ENCODE data around the gene DNAJB6. TPM values are rescaled to one million over a fixed set of nuclear protein-coding genes. Genes with fewer than 3 reads are reported as not detected.

Gene DNAJB6
- total RNA-seq, 3 donors from 2014 or later: 71.2 to 165 (median 75.0) TPM

DNA sequence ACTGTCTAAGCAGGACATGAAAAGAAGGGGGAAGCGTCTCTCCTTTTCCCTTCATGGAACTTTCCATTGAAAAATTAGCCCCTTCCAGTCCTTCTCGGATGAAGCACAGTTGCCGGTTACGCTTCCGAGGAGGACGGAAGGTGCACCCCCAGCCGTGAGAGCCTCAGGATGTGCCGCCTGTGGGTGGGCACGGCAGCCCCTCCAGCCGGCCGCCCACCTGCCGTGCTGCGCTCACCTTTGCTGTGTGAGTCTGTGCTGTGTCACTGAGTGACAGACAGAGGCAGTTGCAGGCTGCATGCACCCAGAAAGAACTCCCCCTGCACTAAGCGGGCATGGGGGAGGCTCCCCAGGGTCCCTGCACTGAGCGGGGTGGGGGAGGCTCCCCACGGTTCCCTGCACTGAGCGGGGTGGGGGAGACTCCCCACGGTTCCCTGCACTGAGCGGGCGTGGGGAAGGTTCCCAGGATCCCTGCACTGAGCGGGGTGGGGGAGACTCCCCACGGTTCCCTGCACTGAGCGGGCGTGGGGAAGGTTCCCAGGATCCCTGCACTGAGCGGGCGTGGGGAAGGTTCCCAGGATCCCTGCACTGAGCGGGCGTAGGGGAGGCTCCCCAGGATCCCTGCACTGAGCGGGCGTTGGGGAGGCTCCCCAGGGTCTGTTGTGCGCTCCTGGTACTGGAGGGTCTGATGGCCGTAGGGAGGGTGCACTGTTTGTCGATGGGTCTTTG, 74.2 kb downstream of the DNAJB6 start:
- intact Hi-C loops (cut with DNase I, micrococcal nuclease): no loop called here
- TF ChIP-seq, protein P1, sequence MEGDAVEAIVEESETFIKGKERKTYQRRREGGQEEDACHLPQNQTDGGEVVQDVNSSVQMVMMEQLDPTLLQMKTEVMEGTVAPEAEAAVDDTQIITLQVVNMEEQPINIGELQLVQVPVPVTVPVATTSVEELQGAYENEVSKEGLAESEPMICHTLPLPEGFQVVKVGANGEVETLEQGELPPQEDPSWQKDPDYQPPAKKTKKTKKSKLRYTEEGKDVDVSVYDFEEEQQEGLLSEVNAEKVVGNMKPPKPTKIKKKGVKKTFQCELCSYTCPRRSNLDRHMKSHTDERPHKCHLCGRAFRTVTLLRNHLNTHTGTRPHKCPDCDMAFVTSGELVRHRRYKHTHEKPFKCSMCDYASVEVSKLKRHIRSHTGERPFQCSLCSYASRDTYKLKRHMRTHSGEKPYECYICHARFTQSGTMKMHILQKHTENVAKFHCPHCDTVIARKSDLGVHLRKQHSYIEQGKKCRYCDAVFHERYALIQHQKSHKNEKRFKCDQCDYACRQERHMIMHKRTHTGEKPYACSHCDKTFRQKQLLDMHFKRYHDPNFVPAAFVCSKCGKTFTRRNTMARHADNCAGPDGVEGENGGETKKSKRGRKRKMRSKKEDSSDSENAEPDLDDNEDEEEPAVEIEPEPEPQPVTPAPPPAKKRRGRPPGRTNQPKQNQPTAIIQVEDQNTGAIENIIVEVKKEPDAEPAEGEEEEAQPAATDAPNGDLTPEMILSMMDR (IDR thresholded peaks at IDR 0.05): no peak
- no peaks in the 10 kb centered on the region for H3K4me1 ChIP-seq (ENCODE audit: low read depth)

DNA sequence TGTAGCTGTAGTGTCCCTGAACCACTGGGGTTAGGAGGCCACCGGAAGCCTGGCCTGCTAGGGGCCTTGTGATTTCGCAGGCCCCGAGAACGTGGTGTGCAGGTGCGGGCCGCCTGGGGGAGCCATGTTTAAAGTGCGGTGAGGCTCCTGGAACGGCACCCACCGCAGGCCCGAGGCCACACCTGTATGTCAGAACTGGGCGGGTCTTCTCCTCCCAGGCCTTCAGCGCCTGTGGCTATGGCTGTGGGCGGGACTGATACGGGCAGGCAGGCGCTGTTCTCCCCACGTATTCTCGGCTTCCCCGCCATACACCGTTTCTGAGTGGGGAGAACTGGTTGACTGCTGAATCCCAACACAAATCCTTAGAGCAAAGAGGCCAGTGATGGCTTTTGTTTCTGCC, 74.8 kb downstream of the DNAJB6 start:
- TF ChIP-seq, protein P1 (IDR thresholded peaks at IDR 0.05): no peak
- DNase-seq: peak in 2 of 3 donors; percentile 25 to 60
- intact Hi-C loops (cut with DNase I, micrococcal nuclease): no loop called here
- H3K9me3 ChIP-seq: no peaks in the 10 kb centered on the region
- H3K4me3 ChIP-seq: no peak overlapping the region
- no peaks in the 10 kb centered on the region for H3K36me3 ChIP-seq (ENCODE audit: low read depth)
- H3K4me1 ChIP-seq (ENCODE audit: low read depth): no peaks in the 10 kb centered on the region
- ATAC-seq: peak; percentile 44

More for the DNA sequence above, 74.2 kb downstream of the DNAJB6 start:
- H3K9me3 ChIP-seq: no peaks in the 10 kb centered on the region
- peak in 1 of 3 donors; percentile 26 for DNase-seq
- no peak overlapping the region for H3K4me3 ChIP-seq
- H3K36me3 ChIP-seq (ENCODE audit: low read depth): no peaks in the 10 kb centered on the region
- no peak for ATAC-seq

- Histone ChIP-seq H3K9me3 (no peaks in the 10 kb centered on the region), H3K36me3 (ENCODE audit: low read depth) (no peaks in the 10 kb centered on the region), H3K4me3 (no peak overlapping the region), H3K4me1 (ENCODE audit: low read depth) (no peaks in the 10 kb centered on the region)
- ATAC-seq: no peak
- no peak for DNase-seq
- TF ChIP-seq, protein P1 (IDR thresholded peaks at IDR 0.05): no peak
- intact Hi-C loops (cut with DNase I, micrococcal nuclease): no loop called here
These were observed 75.2 kb downstream of the DNAJB6 start for GRCh38 chr7:157412021-157412443.

GRCh38 chr7:157412491-157413180, 75.8 kb downstream of the DNAJB6 start:
- TF ChIP-seq, protein P1 (IDR thresholded peaks at IDR 0.05): no peak
- no peaks in the 10 kb centered on the region for H3K36me3 ChIP-seq (ENCODE audit: low read depth)
- H3K9me3 ChIP-seq: no peaks in the 10 kb centered on the region
- no peaks in the 10 kb centered on the region for H3K4me1 ChIP-seq (ENCODE audit: low read depth)
- DNase-seq (peak in 1 of 3 donors; percentile 3), ATAC-seq (no peak)
- no peak overlapping the region for H3K4me3 ChIP-seq
- intact Hi-C loops (cut with DNase I, micrococcal nuclease): no loop called here

DNA sequence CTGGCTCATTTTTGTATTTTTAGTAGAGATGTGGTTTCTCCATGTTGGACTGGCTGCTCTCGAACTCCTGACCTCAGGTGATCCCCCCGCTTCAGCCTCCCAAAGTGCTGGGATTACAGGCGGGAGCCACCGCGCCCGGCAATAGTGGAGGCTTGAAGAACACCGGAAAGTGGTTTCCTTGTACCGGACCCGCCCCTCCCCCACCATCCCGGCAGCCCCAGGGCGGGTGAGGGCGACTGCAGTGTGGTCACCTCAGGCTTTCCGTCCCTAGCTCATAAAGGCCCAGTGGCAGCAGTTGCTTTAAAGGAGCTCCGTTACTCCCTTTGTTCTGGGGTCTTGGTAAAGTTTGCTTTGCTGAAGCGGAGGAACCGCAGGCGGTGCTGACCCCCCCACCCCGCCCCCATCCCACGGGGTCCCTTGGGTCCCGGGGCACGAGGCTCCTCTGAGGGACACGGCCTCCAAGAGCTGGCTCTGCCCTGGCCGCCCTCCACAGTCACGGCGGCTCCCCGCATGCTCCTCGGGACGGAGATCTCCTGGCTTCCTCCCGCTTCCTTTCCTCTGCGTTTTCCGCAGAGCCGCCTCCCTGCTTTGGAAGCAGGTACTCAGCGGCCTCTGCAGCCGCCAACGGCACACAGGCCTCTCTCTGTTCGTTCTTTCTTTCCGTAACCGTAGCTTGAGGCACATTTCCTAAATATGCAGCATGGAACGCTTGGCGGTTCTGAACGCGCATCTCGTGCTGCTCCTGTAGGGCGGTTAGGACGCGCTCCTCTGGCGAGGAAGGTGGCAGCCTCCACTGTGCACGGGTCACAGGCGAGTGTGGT, 77.3 kb downstream of the DNAJB6 start:
- Histone ChIP-seq H3K4me1 (ENCODE audit: low read depth) (no peaks in the 10 kb centered on the region), H3K9me3 (no peaks in the 10 kb centered on the region), H3K4me3 (no peak overlapping the region), H3K36me3 (ENCODE audit: low read depth) (no peaks in the 10 kb centered on the region)
- DNase-seq (peak in 1 of 3 donors; percentile 35), ATAC-seq (no peak)
- TF ChIP-seq, protein P1 (IDR thresholded peaks at IDR 0.05): no peak
- intact Hi-C loops (cut with DNase I, micrococcal nuclease): no loop called here
